H1 (cell line): ENCODE data around the gene TMEM41A. TPM values are rescaled to one million over a fixed set of nuclear protein-coding genes. Genes with fewer than 3 reads are reported as not detected.

Source experiments
- CTCF ChIA-PET: fragments of 300-600 bp; sonication (Branson Sonifier 250); formaldehyde crosslinking; loops from one replicate; lab custom pipeline; 2021; ENCODE audit not compliant: partially characterized antibody; lab: Charles Lee
- POLR2A ChIA-PET: fragments of 300-600 bp; sonication (Branson Sonifier 250); formaldehyde crosslinking; loops from one replicate; lab custom pipeline; 2021; ENCODE audit warnings: inconsistent platforms; ENCODE audit not compliant: partially characterized antibody; lab: Charles Lee
- DNase-seq, 2 experiments: peaks; one replicate each; pipeline versions ENCODE4 v3.0.0 to v3.0.0-alpha.2; 2010 to 2022; ENCODE audit warnings: low spot score in 2 of 2, low read depth in 1 of 2, mixed read lengths in 1 of 2
- FAIRE-seq: peaks from 2 replicates; lab custom pipeline; 2011; peaks lifted over from hg19 to GRCh38; lab: Jason Lieb, UNC
- H2AFZ ChIP-seq: 2 replicates; pipeline ENCODE4 v1.8.1; 2012; ENCODE audit warnings: low read length, inconsistent platforms
- H2AK5ac ChIP-seq: 2 replicates; pipeline ENCODE4 v1.6.1; 2013; ENCODE audit warnings: low read depth, low read length
- H2BK120ac ChIP-seq: replicated peaks from 2 replicates; pipeline ENCODE3; 2013; ENCODE audit warnings: low read depth, low read length, inconsistent platforms
- H2BK12ac ChIP-seq: 2 replicates; pipeline ENCODE4 v1.6.1; 2013; ENCODE audit warnings: low read depth, low read length
- H2BK15ac ChIP-seq: 2 replicates; pipeline ENCODE4 v1.6.1; 2013; ENCODE audit warnings: low read length
- H2BK20ac ChIP-seq: 2 replicates; pipeline ENCODE4 v1.6.1; 2013; ENCODE audit warnings: low read length
- H2BK5ac ChIP-seq: 2 replicates; pipeline ENCODE4 v1.6.1; 2013; ENCODE audit warnings: low read depth, low read length
- H3K14ac ChIP-seq: 2 replicates; pipeline ENCODE4 v1.6.1; 2013; ENCODE audit warnings: inconsistent platforms; ENCODE audit not compliant: insufficient read length
- H3K18ac ChIP-seq: 2 replicates; pipeline ENCODE4 v1.6.1; 2013; ENCODE audit warnings: low read length; ENCODE audit errors: extremely low read depth
- H3K23ac ChIP-seq: 2 replicates; pipeline ENCODE4 v1.6.1; 2013; ENCODE audit warnings: inconsistent platforms; ENCODE audit not compliant: insufficient read length
- H3K23me2 ChIP-seq: 2 replicates; pipeline ENCODE4 v1.6.1; 2013; ENCODE audit warnings: low read depth, low read length
- H3K27ac ChIP-seq: 2 replicates; pipeline ENCODE4 v1.6.1; 2011; ENCODE audit warnings: low read depth, low read length, inconsistent platforms
- H3K27me3 ChIP-seq, 4 experiments: replicated peaks in 1 of 4; 1 replicate in 1 of 4; 2 replicates in 3 of 4; pipeline versions ENCODE4 v1.6.1 to v1.8.1; 2011 to 2013; ENCODE audit warnings: low read length in 3 of 4, mild to moderate bottlenecking in 3 of 4, inconsistent platforms in 2 of 4, mixed read lengths in 2 of 4, moderate library complexity in 1 of 4; ENCODE audit not compliant: control insufficient read depth in 3 of 4, insufficient read depth in 3 of 4; ENCODE audit errors: extremely low read depth in 1 of 4
- H3K36me3 ChIP-seq, 4 experiments: 2 replicates each; pipeline versions ENCODE4 v1.6.1 to v1.8.1; 2011 to 2013; ENCODE audit warnings: mild to moderate bottlenecking in 4 of 4, low read length in 3 of 4, moderate library complexity in 2 of 4, control low read depth in 1 of 4, inconsistent platforms in 1 of 4; ENCODE audit not compliant: insufficient read depth in 4 of 4, control insufficient read depth in 2 of 4
- H3K4ac ChIP-seq: replicated peaks from 2 replicates; pipeline ENCODE3; 2013; ENCODE audit warnings: low read length, low read depth, mixed read lengths, inconsistent platforms; ENCODE audit not compliant: insufficient read length
- H3K4me1 ChIP-seq, 4 experiments: replicated peaks in 1 of 4; 1 replicate in 1 of 4; 2 replicates in 3 of 4; pipeline versions ENCODE4 v1.6.1 to v1.8.1; 2011 to 2013; ENCODE audit warnings: low read length in 3 of 4, inconsistent platforms in 2 of 4, mixed read lengths in 1 of 4; ENCODE audit not compliant: insufficient read depth in 4 of 4, control insufficient read depth in 3 of 4
- H3K4me2 ChIP-seq, 2 experiments: 2 replicates each; pipeline versions ENCODE4 v1.6.1 to v1.8.1; 2011 to 2013; ENCODE audit warnings: low read depth in 2 of 2, low read length in 2 of 2, control low read depth in 1 of 2, inconsistent platforms in 1 of 2, mild to moderate bottlenecking in 1 of 2; ENCODE audit not compliant: insufficient read depth in 1 of 2
- H3K4me3 ChIP-seq, 4 experiments: fragments of 200-600, 300-600 bp in 1 of 4; sonication (generic), shearing (Covaris generic), sonication (Bioruptor Twin) in 1 of 4; 2 replicates each; pipeline versions ENCODE4 v1.5.1 to v1.8.1; 2011 to 2016; ENCODE audit warnings: low read length in 4 of 4, low read depth in 3 of 4, control low read depth in 2 of 4, inconsistent platforms in 2 of 4, mild to moderate bottlenecking in 2 of 4, mixed read lengths in 1 of 4, moderate library complexity in 1 of 4; ENCODE audit not compliant: insufficient read depth in 2 of 4; ENCODE audit errors: extremely low read depth in 1 of 4
- H3K56ac ChIP-seq: replicated peaks from 2 replicates; pipeline ENCODE3; 2013; ENCODE audit warnings: low read depth, mild to moderate bottlenecking, mixed read lengths, low read length, inconsistent platforms; ENCODE audit not compliant: insufficient read length
- H3K79me1 ChIP-seq: 2 replicates; pipeline ENCODE4 v1.6.1; 2013; ENCODE audit warnings: low read depth, low read length, control low read depth
- H3K79me2 ChIP-seq, 2 experiments: 2 replicates each; pipeline versions ENCODE4 v1.6.1 to v1.8.1; 2012 to 2013; ENCODE audit warnings: low read length in 2 of 2, mild to moderate bottlenecking in 2 of 2, inconsistent platforms in 1 of 2; ENCODE audit not compliant: insufficient read depth in 2 of 2, control insufficient read depth in 1 of 2
- H3K9ac ChIP-seq, 4 experiments: replicated peaks in 1 of 4; 1 replicate in 1 of 4; 2 replicates in 3 of 4; pipeline versions ENCODE4 v1.6.1 to v1.8.1; 2011 to 2013; ENCODE audit warnings: low read depth in 3 of 4, low read length in 3 of 4, control low read depth in 2 of 4, mild to moderate bottlenecking in 2 of 4, moderate library complexity in 2 of 4, inconsistent platforms in 1 of 4; ENCODE audit errors: extremely low read depth in 1 of 4
- H3K9me3 ChIP-seq, 2 experiments: 2 replicates each; pipeline versions ENCODE4 v1.6.1 to v1.8.1; 2012 to 2013; ENCODE audit warnings: mild to moderate bottlenecking in 2 of 2, moderate library complexity in 2 of 2, control low read depth in 1 of 2, inconsistent platforms in 1 of 2, low read depth in 1 of 2, low read length in 1 of 2, mixed read lengths in 1 of 2; ENCODE audit not compliant: insufficient read depth in 2 of 2
- H4K20me1 ChIP-seq, 2 experiments: replicated peaks in 1 of 2; 2 replicates each; pipeline versions ENCODE3 to v1.8.1; 2011 to 2013; ENCODE audit warnings: inconsistent platforms in 2 of 2, low read length in 2 of 2, mild to moderate bottlenecking in 1 of 2; ENCODE audit not compliant: insufficient read depth in 2 of 2, control insufficient read depth in 1 of 2
- H4K5ac ChIP-seq: 2 replicates; pipeline ENCODE4 v1.6.1; 2013; ENCODE audit warnings: low read length, low read depth, mixed read lengths, inconsistent platforms; ENCODE audit not compliant: insufficient read length
- H4K8ac ChIP-seq: 2 replicates; pipeline ENCODE4 v1.8.0; 2013; ENCODE audit warnings: mild to moderate bottlenecking, moderate library complexity, low read length, inconsistent platforms; ENCODE audit not compliant: insufficient read depth; ENCODE audit errors: extremely low read depth
- H4K91ac ChIP-seq: replicated peaks from 2 replicates; pipeline ENCODE3; 2013; ENCODE audit warnings: low read length, mixed read lengths, inconsistent platforms; ENCODE audit not compliant: insufficient read length
- ASH2L ChIP-seq: fragments of 200-600, 300-600 bp; sonication (generic); IDR thresholded peaks from one replicate; pipeline ENCODE4 v1.7.1; 2017; ENCODE audit warnings: low read length
- BCL11A ChIP-seq, 2 experiments: IDR thresholded peaks; one replicate each; pipeline ENCODE4 v1.6.1; 2011; ENCODE audit warnings: low read depth in 2 of 2, low read length in 2 of 2, mild to moderate bottlenecking in 2 of 2
- CHD1 ChIP-seq: IDR thresholded peaks from 2 replicates; pipeline ENCODE4 v1.6.1; 2012; ENCODE audit warnings: low read depth, low read length, improper control_type of control experiment
- EGR1 ChIP-seq: IDR thresholded peaks from 2 replicates; pipeline ENCODE4 v1.6.1; 2011; ENCODE audit warnings: low read depth, low read length, borderline replicate concordance
- FOSL1 ChIP-seq: IDR thresholded peaks from 2 replicates; pipeline ENCODE4 v1.6.1; 2011; ENCODE audit warnings: mild to moderate bottlenecking, low read depth, low read length, moderate library complexity; ENCODE audit not compliant: insufficient read depth
- GTF2F1 ChIP-seq: IDR thresholded peaks from 2 replicates; pipeline ENCODE4 v1.6.1; 2012; ENCODE audit warnings: low read depth, low read length, improper control_type of control experiment, borderline replicate concordance
- JUN ChIP-seq: IDR thresholded peaks from 2 replicates; pipeline ENCODE4 v1.6.1; 2011; ENCODE audit warnings: low read depth, mild to moderate bottlenecking, improper control_type of control experiment, low read length
- KDM5A ChIP-seq: fragments of 200-600 bp; IDR thresholded peaks from 2 replicates; pipeline ENCODE4 v1.7.1; 2012; ENCODE audit warnings: mild to moderate bottlenecking, low read length, inconsistent platforms, mixed read lengths
- MAFK ChIP-seq: IDR thresholded peaks from 2 replicates; pipeline ENCODE4 v1.6.1; 2012; ENCODE audit warnings: low read depth, mild to moderate bottlenecking, improper control_type of control experiment, low read length
- PHF8 ChIP-seq: fragments of 200-600 bp; sonication (generic); conservative IDR thresholded peaks from 2 replicates; pipeline ENCODE4 v1.7.1; 2012; ENCODE audit warnings: low read depth, mild to moderate bottlenecking, inconsistent platforms, low read length, moderate library complexity
- POLR2A ChIP-seq, 2 experiments: IDR thresholded peaks; 1 replicate in 1 of 2; 2 replicates in 1 of 2; pipeline ENCODE4 v1.6.1; 2011; ENCODE audit warnings: low read depth in 2 of 2, low read length in 2 of 2, mild to moderate bottlenecking in 2 of 2; ENCODE audit errors: control extremely low read depth in 1 of 2
- RFX5 ChIP-seq: IDR thresholded peaks from 2 replicates; pipeline ENCODE4 v1.6.1; 2011; ENCODE audit warnings: low read depth, low read length, improper control_type of control experiment, borderline replicate concordance
- SP4 ChIP-seq: IDR thresholded peaks from 2 replicates; pipeline ENCODE4 v1.6.1; 2012; ENCODE audit warnings: low read length, inconsistent platforms
- SUZ12 ChIP-seq: fragments of 200-600 bp; sonication (generic); IDR thresholded peaks from 2 replicates; pipeline ENCODE4 v1.6.1; 2012; ENCODE audit warnings: mild to moderate bottlenecking, inconsistent platforms, low read length, moderate library complexity, mixed read lengths
- TAF1 ChIP-seq: IDR thresholded peaks from 2 replicates; pipeline ENCODE4 v1.6.1; 2011; ENCODE audit warnings: mild to moderate bottlenecking, low read depth, low read length
- TAF7 ChIP-seq: optimal IDR thresholded peaks from 2 replicates; pipeline ENCODE3; 2011; ENCODE audit warnings: low read depth, mild to moderate bottlenecking, inconsistent platforms, low read length, moderate library complexity, borderline replicate concordance
- WGBS, 2 experiments: shearing (Covaris generic) in 1 of 2; methylation state at CpG; one replicate each; pipeline versions ENCODE4 v1.1.6 to v1.1.7; 2013 to 2015; ENCODE audit warnings: low lambda C conversion rate in 2 of 2, mixed read lengths in 2 of 2, inconsistent platforms in 1 of 2, low coverage in 1 of 2, missing lambda C conversion rate in 1 of 2; ENCODE audit not compliant: insufficient replicate concordance in 2 of 2, insufficient coverage in 1 of 2, insufficient read length in 1 of 2; ENCODE audit errors: extremely low coverage in 1 of 2, missing lambda C conversion rate in 1 of 2; 5-methylcytosine and 5-hydroxymethylcytosine counted together
- polyA plus RNA-seq, 7 experiments: library from polyadenylated mRNA; depleted of rRNA in 3 of 7; stranded (reverse) in 5 of 7; unstranded in 2 of 7; fragments of >200 nt in 5 of 7; fragments of 200-250 nt in 2 of 7; gene quantifications; 1 replicate in 5 of 7; 2 replicates in 1 of 7; 4 replicates in 1 of 7; pipeline versions ENCODE4 v1.2.1 to v1.2.3, GENCODE V29; 2011 to 2013; ENCODE audit warnings: missing spikeins in 2 of 7, mixed read lengths in 2 of 7
- total RNA-seq: library from RNA; stranded (reverse); fragmentation: NEBNext Ultra II Directional; extraction: Animal tissue kit (Norgen Biotek cat#: 25700); gene quantifications from 2 replicates; pipeline ENCODE4 v1.2.1, GENCODE V29; 2021

TMEM41A gene
- total and polyA plus RNA-seq, 2 of the 8 experiments (the other 6 are each of a cell fraction or from before 2014, with no cell fraction given), result 14.1 to 17.5 TPM

DNA sequence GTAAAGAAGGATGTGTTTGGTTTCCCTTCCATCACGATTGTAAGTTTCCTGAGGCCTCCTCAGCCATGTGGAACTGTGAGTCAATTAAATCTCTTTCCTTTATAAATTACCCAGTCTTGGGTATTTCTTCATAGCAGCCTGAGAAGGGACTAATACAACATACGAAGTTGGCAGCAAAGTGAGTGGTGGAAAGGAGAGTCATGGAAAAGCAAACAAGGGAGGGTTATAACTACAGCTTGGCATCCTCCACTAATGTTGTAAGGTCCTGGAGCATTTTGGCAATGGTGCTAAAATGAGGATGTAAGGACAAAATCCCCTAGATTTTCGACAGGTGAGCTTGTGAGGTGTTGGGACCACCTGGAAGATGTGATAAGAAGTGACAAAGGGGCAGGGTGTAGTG is 5.8 kb upstream of the TMEM41A start:
- H4K91ac ChIP-seq, result no peak overlapping the region
- no peak overlapping the region for H2BK5ac ChIP-seq
- no peak overlapping the region for H2BK15ac ChIP-seq
- no peaks in the 10 kb centered on the region for H3K27me3 ChIP-seq
- no peak overlapping the region for H3K56ac ChIP-seq
- H3K79me2 ChIP-seq, result no peaks in the 10 kb centered on the region
- no peak overlapping the region for H2BK12ac ChIP-seq
- DNase-seq (no peak), FAIRE-seq (no peak)
- H3K4me1 ChIP-seq, result no peaks in the 10 kb centered on the region
- H3K23me2 ChIP-seq, result no peaks in the 10 kb centered on the region; the same call in 1 of the 2 replicates
- H4K20me1 ChIP-seq, result no peaks in the 10 kb centered on the region
- CTCF ChIA-PET, result interaction anchor here (0.6 to 1.6 kb wide), 2 partner anchors 21 to 55 kb away, joined by 3 read pairs; no protein-coding TSS in a partner anchor
- no peak overlapping the region for H3K27ac ChIP-seq
- no peak overlapping the region for H4K8ac ChIP-seq
- POLR2A ChIA-PET, result no interaction called here
- H2BK20ac ChIP-seq, result no peak overlapping the region
- H2AFZ ChIP-seq, result no peak overlapping the region
- no peaks in the 10 kb centered on the region for H3K79me1 ChIP-seq
- H3K18ac ChIP-seq, result no peak overlapping the region
- no peaks in the 10 kb centered on the region for H3K9me3 ChIP-seq
- H2AK5ac ChIP-seq, result no peak overlapping the region
- H3K4me2 ChIP-seq, result no peak overlapping the region
- H4K5ac ChIP-seq, result no peak overlapping the region
- H3K14ac ChIP-seq, result no peak overlapping the region
- 78% methylated on average over 3 of the region's 3 CpGs; no CpG with 5 or more reads in 1 of the 2 experiments for WGBS, 2 experiments
- H3K36me3 ChIP-seq, result no peaks in the 10 kb centered on the region
- H3K9ac ChIP-seq, result no peak overlapping the region
- H3K4ac ChIP-seq, result no peak overlapping the region
- H3K23ac ChIP-seq, result no peak overlapping the region
- H2BK120ac ChIP-seq, result no peak overlapping the region
- H3K4me3 ChIP-seq, result no peak overlapping the region
- TF ChIP-seq GTF2F1 (no peak), SP4 (no peak), BCL11A (IDR thresholded peaks at IDR 0.05; ENCODE audit: low read depth in 2 of 2, low read length in 2 of 2) (no peak), CHD1 (no peak), MAFK (no peak), TAF7 (no peak), FOSL1 (no peak), TAF1 (no peak), KDM5A (no peak), JUN (no peak), EGR1 (no peak), POLR2A (IDR thresholded peaks at IDR 0.05; ENCODE audit: control extremely low read depth in 1 of 2, low read depth in 2 of 2, low read length in 2 of 2) (no peak), RFX5 (no peak), ASH2L (no peak), SUZ12 (no peak), PHF8 (no peak)
